DND-41 (cell line): ENCODE measurements around the gene KRTCAP2.

ENCODE experiments used
- ATAC-seq: fragments of 200-7000 bp; cut with Tn5 transposase; 3 replicates; pipeline ENCODE4 v1.9.1; 2021; ENCODE audit warnings: low read depth; ENCODE audit not compliant: insufficient read depth
- DNase-seq: peaks from one replicate; pipeline ENCODE4 v3.0.0-alpha.2; 2020
- H2AFZ ChIP-seq: 2 replicates; pipeline ENCODE4 v1.6.0; 2012; ENCODE audit warnings: low read depth, low read length
- H3K27ac ChIP-seq: 2 replicates; pipeline ENCODE4 v1.5.1; 2012; ENCODE audit warnings: low read length, inconsistent platforms
- H3K27me3 ChIP-seq: fragments of 200-600 bp; sonication (generic); 2 replicates; pipeline ENCODE4 v1.6.0; 2012; ENCODE audit warnings: low read length, mild to moderate bottlenecking, inconsistent platforms; ENCODE audit not compliant: insufficient read depth, poor library complexity
- H3K36me3 ChIP-seq: 2 replicates; pipeline ENCODE4 v1.5.1; 2012; ENCODE audit warnings: low read length, inconsistent platforms; ENCODE audit not compliant: insufficient read depth
- H3K4me1 ChIP-seq: 2 replicates; pipeline ENCODE4 v1.5.1; 2012; ENCODE audit warnings: mild to moderate bottlenecking, low read length; ENCODE audit not compliant: insufficient read depth
- H3K4me2 ChIP-seq: 2 replicates; pipeline ENCODE4 v1.6.0; 2012; ENCODE audit warnings: mild to moderate bottlenecking, moderate library complexity, low read length, inconsistent platforms; ENCODE audit not compliant: insufficient read depth
- H3K4me3 ChIP-seq, 2 experiments: fragments of 200-600 bp in 1 of 2; shearing (Covaris generic) in 1 of 2; 2 replicates each; pipeline ENCODE4 v1.5.1; 2012 to 2016; ENCODE audit warnings: inconsistent platforms in 2 of 2, low read length in 2 of 2, mild to moderate bottlenecking in 2 of 2, low read depth in 1 of 2, moderate library complexity in 1 of 2
- H3K79me2 ChIP-seq: 2 replicates; pipeline ENCODE4 v1.6.0; 2012; ENCODE audit warnings: low read length, inconsistent platforms; ENCODE audit not compliant: insufficient read depth
- H3K9ac ChIP-seq: 2 replicates; pipeline ENCODE4 v1.6.0; 2012; ENCODE audit warnings: low read depth, mild to moderate bottlenecking, inconsistent platforms, low read length, moderate library complexity
- H3K9me3 ChIP-seq: 2 replicates; pipeline ENCODE4 v1.5.1; 2012; ENCODE audit warnings: low read length, moderate library complexity, mild to moderate bottlenecking, inconsistent platforms; ENCODE audit not compliant: insufficient read depth, severe bottlenecking
- H4K20me1 ChIP-seq: 2 replicates; pipeline ENCODE4 v1.6.0; 2012; ENCODE audit warnings: low read length; ENCODE audit not compliant: insufficient read depth
- EZH2 ChIP-seq: IDR thresholded peaks from 3 replicates; pipeline ENCODE4 v1.6.1; 2012; ENCODE audit warnings: borderline replicate concordance, low read depth, mild to moderate bottlenecking, moderate library complexity, low read length, inconsistent platforms; ENCODE audit not compliant: severe bottlenecking
- TF ChIP-seq, protein P1 (sequence below): IDR thresholded peaks from 2 replicates; pipeline ENCODE4 v1.5.1; 2012; ENCODE audit warnings: borderline replicate concordance, low read length, moderate library complexity, mild to moderate bottlenecking; ENCODE audit not compliant: poor library complexity, severe bottlenecking; ENCODE audit errors: extremely low read depth

KRTCAP2 gene

DNA sequence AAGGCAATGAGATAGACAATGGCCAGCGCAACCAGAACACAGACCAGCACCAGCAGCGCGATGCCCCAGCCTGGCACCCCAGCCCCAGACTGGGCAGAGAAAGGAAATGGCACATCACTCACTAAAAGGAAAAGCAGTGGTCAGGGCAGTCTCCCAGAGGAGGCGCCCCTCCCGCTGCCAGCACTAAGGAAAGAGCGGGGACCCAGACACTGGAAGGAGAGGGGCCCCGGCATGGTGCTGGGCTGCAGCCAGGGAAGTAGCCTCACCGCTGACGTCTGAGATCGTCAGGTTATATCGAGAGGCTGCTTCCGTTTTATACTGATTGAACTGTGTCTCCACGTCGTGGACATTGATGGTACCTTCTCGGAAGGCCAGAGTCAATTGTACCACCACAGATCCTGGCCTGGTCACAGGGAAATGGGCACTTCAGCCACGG is 14.4 kb upstream of the KRTCAP2 start:
- peaks cover under 1% of the 10 kb centered on the region; the same call in 1 of the 2 replicates for H3K4me1 ChIP-seq
- ATAC-seq (no peak), DNase-seq (no peak)
- no peak overlapping the region for H3K4me3 ChIP-seq
- no peak overlapping the region for H3K9ac ChIP-seq
- no peaks in the 10 kb centered on the region for H3K36me3 ChIP-seq
- no peak overlapping the region for H3K27ac ChIP-seq
- TF ChIP-seq, protein P1, sequence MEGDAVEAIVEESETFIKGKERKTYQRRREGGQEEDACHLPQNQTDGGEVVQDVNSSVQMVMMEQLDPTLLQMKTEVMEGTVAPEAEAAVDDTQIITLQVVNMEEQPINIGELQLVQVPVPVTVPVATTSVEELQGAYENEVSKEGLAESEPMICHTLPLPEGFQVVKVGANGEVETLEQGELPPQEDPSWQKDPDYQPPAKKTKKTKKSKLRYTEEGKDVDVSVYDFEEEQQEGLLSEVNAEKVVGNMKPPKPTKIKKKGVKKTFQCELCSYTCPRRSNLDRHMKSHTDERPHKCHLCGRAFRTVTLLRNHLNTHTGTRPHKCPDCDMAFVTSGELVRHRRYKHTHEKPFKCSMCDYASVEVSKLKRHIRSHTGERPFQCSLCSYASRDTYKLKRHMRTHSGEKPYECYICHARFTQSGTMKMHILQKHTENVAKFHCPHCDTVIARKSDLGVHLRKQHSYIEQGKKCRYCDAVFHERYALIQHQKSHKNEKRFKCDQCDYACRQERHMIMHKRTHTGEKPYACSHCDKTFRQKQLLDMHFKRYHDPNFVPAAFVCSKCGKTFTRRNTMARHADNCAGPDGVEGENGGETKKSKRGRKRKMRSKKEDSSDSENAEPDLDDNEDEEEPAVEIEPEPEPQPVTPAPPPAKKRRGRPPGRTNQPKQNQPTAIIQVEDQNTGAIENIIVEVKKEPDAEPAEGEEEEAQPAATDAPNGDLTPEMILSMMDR: no peak
- no peak for TF ChIP-seq EZH2
- H3K4me2 ChIP-seq: no peak overlapping the region
- no peaks in the 10 kb centered on the region for H3K9me3 ChIP-seq
- H4K20me1 ChIP-seq: no peaks in the 10 kb centered on the region
- H3K79me2 ChIP-seq: no peaks in the 10 kb centered on the region
- H2AFZ ChIP-seq: no peak overlapping the region
- H3K27me3 ChIP-seq: no peaks in the 10 kb centered on the region

DNA sequence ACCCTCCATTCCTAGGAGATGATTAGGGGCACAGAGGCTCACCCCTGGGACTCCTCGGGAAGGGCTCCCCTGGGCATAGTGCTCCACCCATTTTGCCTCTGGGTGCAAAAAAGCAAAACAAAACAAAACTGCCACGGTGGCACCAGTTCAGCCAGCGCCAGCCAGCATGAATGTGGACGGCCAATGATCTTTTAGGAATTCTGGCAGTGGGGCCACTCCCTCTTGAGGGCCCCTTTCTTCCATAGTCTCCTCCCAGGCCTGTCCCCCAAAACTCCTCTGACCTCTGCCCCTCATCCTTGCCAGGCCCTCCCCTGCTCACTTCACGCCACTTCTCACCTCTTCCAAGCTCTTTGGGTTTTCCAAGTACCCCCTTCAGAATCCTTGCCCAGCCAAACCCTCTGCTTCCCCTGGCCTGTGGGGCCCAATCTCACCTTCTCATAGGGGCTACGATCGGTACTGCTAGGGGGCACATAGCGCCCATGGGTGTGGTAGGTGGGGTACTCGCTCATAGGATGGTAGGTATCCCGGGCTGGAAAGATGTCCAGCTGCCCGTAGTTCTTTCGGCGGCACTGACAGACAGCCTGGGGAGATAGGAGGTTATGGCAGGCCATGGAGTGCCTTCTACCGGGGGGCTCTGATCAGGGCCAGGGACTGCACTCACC is 13.8 kb upstream of the KRTCAP2 start:
- no peaks in the 10 kb centered on the region for H3K79me2 ChIP-seq
- H3K4me1 ChIP-seq: no peaks in the 10 kb centered on the region
- DNase-seq (no peak), ATAC-seq (no peak)
- no peaks in the 10 kb centered on the region for H4K20me1 ChIP-seq
- no peak overlapping the region for H3K4me2 ChIP-seq
- no peak for TF ChIP-seq EZH2
- TF ChIP-seq, protein P1: no peak
- no peak overlapping the region for H3K4me3 ChIP-seq
- no peak overlapping the region for H2AFZ ChIP-seq
- H3K9ac ChIP-seq: no peak overlapping the region
- H3K27ac ChIP-seq: no peak overlapping the region
- H3K9me3 ChIP-seq: no peaks in the 10 kb centered on the region
- H3K36me3 ChIP-seq: no peaks in the 10 kb centered on the region
- no peaks in the 10 kb centered on the region for H3K27me3 ChIP-seq

DNA sequence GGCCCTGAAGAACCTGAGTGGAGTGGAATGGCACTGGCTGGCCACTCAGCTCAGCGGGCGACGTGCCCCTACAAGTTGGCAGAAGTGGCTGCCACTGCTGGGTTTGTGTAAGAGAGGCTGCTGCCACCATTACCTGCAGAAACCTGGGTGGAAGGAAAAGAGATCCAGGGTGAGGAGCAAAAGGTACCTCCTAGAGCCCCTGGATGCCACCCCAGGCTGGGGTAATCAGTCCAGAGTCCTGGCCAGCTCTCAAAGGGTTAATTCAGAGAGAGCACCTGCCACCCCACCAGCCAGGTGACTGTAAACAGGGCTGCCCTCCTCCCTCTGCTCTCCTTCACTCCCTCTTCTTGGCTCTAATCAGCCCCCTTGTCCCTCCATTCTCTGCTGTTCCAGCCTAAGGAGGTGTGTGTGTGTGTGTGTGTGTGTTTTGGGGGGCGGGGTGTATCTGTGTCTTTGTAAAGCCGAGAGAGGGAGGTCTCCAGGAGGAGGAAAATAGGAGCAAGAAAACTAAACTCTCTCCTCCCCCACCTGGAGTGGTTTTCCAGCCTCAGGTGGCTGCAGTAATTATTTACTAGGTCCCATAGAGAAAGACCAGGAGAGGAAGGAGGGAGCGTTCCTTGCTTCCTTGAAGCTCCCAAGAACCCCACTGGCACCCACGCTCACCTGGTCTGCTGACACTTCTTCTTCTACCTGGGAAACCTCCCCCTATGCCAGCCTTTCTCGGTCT is 13.1 kb upstream of the KRTCAP2 start:
- Histone ChIP-seq H2AFZ (no peak overlapping the region), H3K4me3 (no peak overlapping the region), H3K27me3 (no peaks in the 10 kb centered on the region), H3K79me2 (no peaks in the 10 kb centered on the region), H3K36me3 (no peaks in the 10 kb centered on the region), H3K27ac (no peak overlapping the region), H3K4me2 (no peak overlapping the region), H3K4me1 (no peaks in the 10 kb centered on the region), H3K9me3 (no peaks in the 10 kb centered on the region), H4K20me1 (no peaks in the 10 kb centered on the region), H3K9ac (no peak overlapping the region)
- no peak for TF ChIP-seq EZH2
- TF ChIP-seq, protein P1: no peak
- ATAC-seq (no peak), DNase-seq (no peak)
